Measurements from ENCODE around the gene PRKAR1A. TPM values are rescaled to one million over a fixed set of nuclear protein-coding genes. Genes with fewer than 3 reads are reported as not detected.
"Not testable (repeated sequence)": the region's sequence is repeated elsewhere in the genome, so short reads cannot be mapped to it uniquely, and the experiment has no call there.

Gene PRKAR1A
- total RNA-seq, 2 experiments from 2014 or later, result 200 to 203 TPM

DNA sequence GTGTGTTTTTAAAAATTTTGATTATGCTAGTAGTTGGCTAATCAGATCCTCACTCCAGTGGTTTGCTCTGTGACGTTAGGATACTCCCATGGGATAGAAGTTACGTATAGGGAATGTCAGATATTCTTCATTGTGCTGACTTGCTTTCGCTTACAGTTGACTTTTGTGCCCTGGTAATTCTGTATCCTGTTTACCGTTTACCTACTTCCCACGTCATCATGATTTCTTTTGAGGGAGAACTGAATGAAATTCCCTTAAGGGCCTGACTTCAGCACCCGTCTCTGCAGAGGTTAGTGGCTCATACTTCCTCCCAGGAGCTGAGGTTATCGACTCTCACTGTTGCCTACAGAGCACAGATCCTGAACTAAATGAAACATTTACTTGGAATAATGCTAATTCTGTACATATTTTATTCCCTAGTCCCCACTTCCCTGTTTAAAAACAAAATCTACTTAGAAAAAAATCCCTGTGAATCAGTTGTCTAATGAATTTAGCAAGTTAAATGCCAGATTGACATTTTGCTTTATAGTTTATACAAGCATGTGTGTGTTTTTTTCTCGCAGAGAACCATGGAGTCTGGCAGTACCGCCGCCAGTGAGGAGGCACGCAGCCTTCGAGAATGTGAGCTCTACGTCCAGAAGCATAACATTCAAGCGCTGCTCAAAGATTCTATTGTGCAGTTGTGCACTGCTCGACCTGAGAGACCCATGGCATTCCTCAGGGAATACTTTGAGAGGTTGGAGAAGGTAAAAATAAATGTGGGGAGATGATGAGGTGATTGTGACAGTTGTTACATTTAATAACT lies 2.8 kb downstream of the PRKAR1A start:
- Mint-ChIP-seq H3K27me3 (no peaks in the 10 kb centered on the region), H3K27ac (no peak overlapping the region), H3K4me1 (peaks cover 49% of the 10 kb centered on the region), H3K9me3 (peaks cover 2% of the 10 kb centered on the region), H3K4me3 (peak overlapping the region; percentile 92), H3K36me3 (ENCODE audit: low read depth) (peaks cover 50% of the 10 kb centered on the region)
- no peak for DNase-seq
- ChIA-PET CTCF (interaction anchor here (1.5 kb wide), 1 partner anchor 10 kb away, joined by 3 read pairs; no protein-coding TSS in a partner anchor), POLR2A (no interaction called here)

DNA sequence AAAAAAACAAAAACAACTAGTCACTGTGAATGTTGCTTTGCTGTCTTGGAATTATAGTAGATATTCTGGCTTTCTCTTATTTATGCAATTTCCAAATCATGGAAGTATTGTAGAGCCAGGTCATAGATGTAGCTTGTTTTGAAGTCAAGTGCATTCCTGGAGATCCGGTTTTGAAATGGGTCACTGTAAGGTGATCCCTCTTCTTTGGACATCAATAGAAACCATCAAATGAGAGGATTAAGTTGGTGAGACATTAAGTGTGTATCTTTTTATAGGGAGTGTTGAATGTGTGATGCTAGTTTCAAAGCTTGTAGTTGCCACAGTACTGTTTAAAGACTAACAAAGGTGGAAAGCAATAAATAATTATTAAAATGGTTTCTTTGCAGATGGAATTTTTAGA lies 4.5 kb downstream of the PRKAR1A start:
- CTCF ChIA-PET, result interaction anchor here (0.5 kb wide), 1 partner anchor 692 kb away, joined by 3 read pairs; no protein-coding TSS in a partner anchor
- Mint-ChIP-seq H3K27me3 (no peaks in the 10 kb centered on the region), H3K9me3 (peaks cover 2% of the 10 kb centered on the region), H3K4me3 (no peak overlapping the region), H3K36me3 (ENCODE audit: low read depth) (peaks cover 51% of the 10 kb centered on the region), H3K4me1 (peaks cover 36% of the 10 kb centered on the region), H3K27ac (no peak overlapping the region)
- DNase-seq, result no peak
- POLR2A ChIA-PET, result no interaction called here

DNA sequence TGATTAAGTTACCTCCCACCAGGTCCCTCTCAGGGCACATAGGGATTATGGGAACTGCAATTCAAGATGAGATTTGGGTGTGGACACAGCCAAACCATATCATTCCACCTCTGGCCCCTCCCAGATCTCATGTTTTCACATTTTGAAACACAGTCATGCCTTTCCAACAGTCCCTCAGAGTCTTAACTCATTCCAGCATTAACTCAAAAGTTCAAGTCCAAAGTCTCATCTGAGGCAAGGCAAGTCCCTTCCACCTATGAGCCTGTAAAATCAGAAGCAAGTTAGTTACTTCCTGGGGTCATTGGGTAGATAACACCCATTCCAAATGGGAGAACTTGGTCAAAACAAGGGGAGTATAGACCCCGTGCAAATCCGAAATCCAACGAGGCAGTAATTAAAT lies 5.4 kb downstream of the PRKAR1A start:
- CTCF ChIA-PET, H3K9me3 Mint-ChIP-seq, H3K27me3 Mint-ChIP-seq, H3K4me3 Mint-ChIP-seq, H3K27ac Mint-ChIP-seq, POLR2A ChIA-PET, DNase-seq: not testable (repeated sequence)
- Mint-ChIP-seq H3K4me1 (peaks cover 35% of the 10 kb centered on the region), H3K36me3 (ENCODE audit: low read depth) (peaks cover 58% of the 10 kb centered on the region)

DNA sequence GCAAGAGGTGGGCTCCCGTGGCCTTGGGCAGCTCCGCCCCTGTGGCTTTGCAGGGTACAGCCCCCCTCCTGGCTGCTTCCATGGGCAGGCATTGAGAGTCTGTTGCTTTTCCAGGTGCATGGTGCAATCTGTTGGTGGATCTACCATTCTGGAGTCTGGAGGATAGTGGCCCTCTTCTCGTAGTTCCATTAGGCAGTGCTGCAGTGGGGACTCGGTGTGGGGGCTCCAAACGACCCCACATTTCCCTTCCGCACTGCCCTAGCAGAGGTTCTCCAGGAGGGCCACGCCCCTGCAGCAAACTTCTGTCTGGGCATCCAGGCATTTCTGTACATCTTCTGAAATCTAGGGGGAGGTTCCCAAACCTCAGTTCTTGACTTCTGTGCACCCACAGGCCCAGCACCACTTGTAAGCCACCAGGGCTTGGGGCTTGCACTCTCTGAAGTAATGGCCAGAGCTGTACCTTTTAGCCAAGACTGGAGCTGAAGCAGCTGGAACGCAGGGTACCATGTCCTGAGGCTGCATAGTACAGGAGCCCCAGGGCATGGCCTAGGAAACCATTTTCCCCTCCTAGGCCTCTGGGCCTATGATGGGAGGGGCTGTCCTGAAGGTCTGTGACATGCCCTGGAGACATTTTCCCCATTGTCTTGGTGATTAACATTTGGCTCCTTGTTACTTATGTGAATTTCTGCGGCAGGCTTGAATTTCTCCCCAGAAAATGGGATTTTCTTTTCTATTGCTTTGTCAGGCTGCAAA lies 6.0 kb downstream of the PRKAR1A start:
- CTCF ChIA-PET, result no interaction called here
- POLR2A ChIA-PET, result no interaction called here
- Mint-ChIP-seq H3K27me3 (no peaks in the 10 kb centered on the region), H3K27ac (no peak overlapping the region), H3K9me3 (peaks cover 2% of the 10 kb centered on the region), H3K4me3 (no peak overlapping the region), H3K36me3 (ENCODE audit: low read depth) (peaks cover 59% of the 10 kb centered on the region), H3K4me1 (peaks cover 35% of the 10 kb centered on the region)
- no peak for DNase-seq

DNA sequence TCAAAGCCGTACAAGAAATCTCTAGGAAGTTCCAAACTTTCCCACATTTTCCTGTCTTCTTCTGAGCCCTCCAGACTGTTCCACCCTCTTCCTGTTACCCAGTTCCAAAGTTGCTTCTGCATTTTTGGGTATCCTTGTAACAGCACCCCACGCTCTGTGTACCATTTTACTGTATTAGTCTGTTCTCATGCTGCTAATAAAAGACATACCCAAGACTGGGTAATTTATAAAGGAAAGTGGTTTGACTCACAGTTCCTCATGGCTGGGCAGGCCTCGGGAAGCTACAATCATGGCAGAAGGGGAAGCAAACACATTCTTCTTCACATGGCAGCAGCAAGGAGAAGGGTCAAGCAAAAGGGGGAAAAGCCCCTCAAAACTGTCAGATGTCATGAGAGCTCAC lies 6.8 kb downstream of the PRKAR1A start:
- Mint-ChIP-seq H3K4me1 (peaks cover 27% of the 10 kb centered on the region), H3K36me3 (ENCODE audit: low read depth) (peaks cover 67% of the 10 kb centered on the region)
- H3K9me3 Mint-ChIP-seq, POLR2A ChIA-PET, H3K4me3 Mint-ChIP-seq, H3K27ac Mint-ChIP-seq, DNase-seq, H3K27me3 Mint-ChIP-seq, CTCF ChIA-PET: not testable (repeated sequence)

DNA sequence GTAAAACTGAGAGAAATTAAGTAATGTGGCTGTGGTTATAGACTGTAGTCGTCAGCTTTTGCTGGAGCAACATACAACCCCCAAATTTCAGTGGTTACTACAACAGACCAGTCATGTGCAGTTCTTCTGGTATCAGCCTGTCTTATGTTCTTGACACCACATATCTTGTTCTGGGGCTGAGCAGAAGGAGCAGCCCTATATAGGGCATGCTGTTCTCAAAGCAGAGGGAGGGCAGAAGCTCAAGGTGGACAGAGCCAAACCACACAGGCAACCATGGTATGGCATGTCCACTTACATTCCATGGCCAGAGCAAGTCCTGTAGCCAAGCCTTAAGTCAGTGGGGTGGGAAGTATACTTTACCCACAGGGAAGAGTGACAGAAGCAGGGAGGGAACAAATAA lies 7.7 kb downstream of the PRKAR1A start:
- H3K9me3 Mint-ChIP-seq, result peaks cover 2% of the 10 kb centered on the region
- no peaks in the 10 kb centered on the region for H3K27me3 Mint-ChIP-seq
- ChIA-PET CTCF (no interaction called here), POLR2A (no interaction called here)
- no peak for DNase-seq
- no peak overlapping the region for H3K27ac Mint-ChIP-seq
- H3K4me3 Mint-ChIP-seq, result no peak overlapping the region
- peaks cover 70% of the 10 kb centered on the region for H3K36me3 Mint-ChIP-seq (ENCODE audit: low read depth)
- H3K4me1 Mint-ChIP-seq, result peaks cover 18% of the 10 kb centered on the region

DNA sequence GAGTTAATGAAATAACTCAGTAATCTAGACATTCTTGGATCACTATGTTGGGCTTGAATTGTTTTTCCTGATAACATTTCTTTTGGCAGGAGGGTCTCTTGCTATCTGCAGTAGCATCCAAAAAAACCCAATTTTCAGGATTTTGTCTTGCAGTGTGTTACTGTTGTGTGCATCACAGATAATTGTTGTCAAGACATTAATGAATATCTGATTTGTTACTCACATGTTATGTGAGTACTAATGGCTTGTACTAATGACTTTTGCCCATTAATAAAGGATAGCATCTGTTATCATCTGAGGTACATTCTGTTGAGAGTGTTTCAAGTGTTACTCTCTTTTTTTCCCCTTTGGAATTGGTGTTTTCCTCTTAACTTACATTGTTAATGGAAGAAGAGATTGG lies 10.0 kb downstream of the PRKAR1A start:
- ChIA-PET CTCF (no interaction called here), POLR2A (no interaction called here)
- Mint-ChIP-seq H3K27ac (no peak overlapping the region), H3K36me3 (ENCODE audit: low read depth) (peaks cover 69% of the 10 kb centered on the region), H3K4me3 (no peak overlapping the region), H3K9me3 (peaks cover 2% of the 10 kb centered on the region), H3K4me1 (peaks cover 8% of the 10 kb centered on the region), H3K27me3 (no peaks in the 10 kb centered on the region)
- no peak for DNase-seq

DNA sequence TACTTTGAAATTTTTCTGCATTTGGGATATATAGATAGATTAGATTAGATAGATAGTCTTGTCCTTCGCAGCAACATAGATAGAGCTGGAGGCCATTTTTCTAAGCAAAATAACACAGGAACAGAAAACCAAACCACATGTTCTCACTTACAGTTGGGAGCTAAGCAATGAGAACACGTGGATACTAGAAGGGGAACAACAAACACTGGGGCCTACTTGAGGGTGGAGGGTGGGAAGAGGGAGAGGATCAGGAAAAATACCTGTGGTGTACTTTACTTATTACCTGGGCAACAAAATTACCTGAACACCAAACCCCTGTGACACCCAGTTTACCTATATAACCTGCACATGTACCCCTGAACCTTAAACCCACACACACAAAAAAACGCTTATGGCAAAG lies 14.3 kb downstream of the PRKAR1A start:
- Mint-ChIP-seq H3K27ac (no peak overlapping the region), H3K4me1 (peaks cover 4% of the 10 kb centered on the region), H3K9me3 (no peaks in the 10 kb centered on the region), H3K36me3 (ENCODE audit: low read depth) (peaks cover 81% of the 10 kb centered on the region), H3K27me3 (no peaks in the 10 kb centered on the region), H3K4me3 (no peak overlapping the region)
- DNase-seq, result no peak
- ChIA-PET POLR2A (no interaction called here), CTCF (no interaction called here)

DNA sequence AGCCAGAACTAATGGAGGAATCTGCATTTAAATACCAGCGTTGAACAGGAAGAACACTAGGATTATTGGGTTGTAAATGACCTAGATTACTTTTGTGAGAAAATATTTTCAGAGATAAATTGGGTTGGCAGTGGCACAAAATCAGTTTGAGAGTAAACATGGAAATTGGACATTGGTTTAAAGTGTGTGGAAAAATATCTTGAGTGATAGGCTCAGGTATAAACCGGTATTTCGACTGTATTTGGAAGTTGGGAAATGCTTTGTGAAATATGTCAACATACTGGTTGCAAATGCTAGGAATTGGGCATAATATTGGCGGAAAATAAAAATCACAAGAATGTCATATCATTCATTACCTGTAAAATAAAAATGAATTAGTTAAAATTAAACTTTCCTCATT lies 15.1 kb downstream of the PRKAR1A start:
- no peak for DNase-seq
- H3K9me3 Mint-ChIP-seq, result no peaks in the 10 kb centered on the region
- H3K36me3 Mint-ChIP-seq (ENCODE audit: low read depth), result peaks cover 77% of the 10 kb centered on the region
- H3K27me3 Mint-ChIP-seq, result no peaks in the 10 kb centered on the region
- no peak overlapping the region for H3K27ac Mint-ChIP-seq
- peaks cover 3% of the 10 kb centered on the region for H3K4me1 Mint-ChIP-seq
- ChIA-PET CTCF (no interaction called here), POLR2A (no interaction called here)
- no peak overlapping the region for H3K4me3 Mint-ChIP-seq

DNA sequence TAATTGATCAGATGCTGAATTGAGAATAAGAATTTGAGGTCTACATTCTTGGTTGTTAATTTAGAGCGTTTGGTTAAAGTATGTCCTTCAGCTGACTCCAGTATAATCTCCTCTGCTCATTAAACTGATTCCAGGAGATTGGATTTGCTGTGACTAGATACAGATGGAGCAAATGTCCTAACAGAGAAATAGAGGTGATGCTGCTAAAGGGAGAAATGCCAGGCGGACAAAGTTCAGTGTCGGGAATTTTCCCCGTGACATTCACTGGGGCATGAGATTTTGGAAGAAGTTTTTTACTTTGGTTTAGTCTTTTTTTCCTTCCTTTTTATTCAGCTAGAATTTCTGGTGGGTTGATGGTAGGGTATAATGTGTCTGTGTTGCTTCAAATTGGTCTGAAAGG lies 19.0 kb downstream of the PRKAR1A start:
- Mint-ChIP-seq H3K9me3 (no peaks in the 10 kb centered on the region), H3K27ac (no peak overlapping the region), H3K4me1 (peaks cover 3% of the 10 kb centered on the region), H3K36me3 (ENCODE audit: low read depth) (peaks cover 70% of the 10 kb centered on the region), H3K4me3 (no peak overlapping the region), H3K27me3 (no peaks in the 10 kb centered on the region)
- CTCF ChIA-PET, result no interaction called here
- POLR2A ChIA-PET, result no interaction called here
- DNase-seq, result no peak

DNA sequence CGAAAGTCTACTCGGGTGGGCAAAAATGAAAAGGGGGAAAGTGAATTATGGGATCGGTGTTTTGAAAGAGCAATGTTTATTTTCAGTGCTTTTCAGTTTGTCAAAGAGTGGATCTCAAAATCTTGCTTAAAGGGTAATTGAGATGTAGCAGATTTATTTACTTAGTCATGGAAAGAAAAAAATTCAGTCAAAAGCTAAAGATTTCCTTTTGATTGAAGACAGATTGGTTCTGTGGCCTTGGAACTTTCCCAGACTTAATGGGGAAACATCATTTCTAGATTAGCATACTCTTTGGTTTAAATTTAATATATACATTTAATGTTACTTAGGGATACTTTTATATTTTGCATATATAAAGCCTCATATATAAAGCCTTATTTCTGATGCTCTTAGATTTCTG lies 20.6 kb downstream of the PRKAR1A start:
- CTCF ChIA-PET, result no interaction called here
- DNase-seq, result no peak
- Mint-ChIP-seq H3K4me1 (peaks cover 3% of the 10 kb centered on the region), H3K27ac (no peak overlapping the region), H3K36me3 (ENCODE audit: low read depth) (peaks cover 56% of the 10 kb centered on the region), H3K4me3 (no peak overlapping the region), H3K9me3 (no peaks in the 10 kb centered on the region), H3K27me3 (no peaks in the 10 kb centered on the region)
- POLR2A ChIA-PET, result no interaction called here

DNA sequence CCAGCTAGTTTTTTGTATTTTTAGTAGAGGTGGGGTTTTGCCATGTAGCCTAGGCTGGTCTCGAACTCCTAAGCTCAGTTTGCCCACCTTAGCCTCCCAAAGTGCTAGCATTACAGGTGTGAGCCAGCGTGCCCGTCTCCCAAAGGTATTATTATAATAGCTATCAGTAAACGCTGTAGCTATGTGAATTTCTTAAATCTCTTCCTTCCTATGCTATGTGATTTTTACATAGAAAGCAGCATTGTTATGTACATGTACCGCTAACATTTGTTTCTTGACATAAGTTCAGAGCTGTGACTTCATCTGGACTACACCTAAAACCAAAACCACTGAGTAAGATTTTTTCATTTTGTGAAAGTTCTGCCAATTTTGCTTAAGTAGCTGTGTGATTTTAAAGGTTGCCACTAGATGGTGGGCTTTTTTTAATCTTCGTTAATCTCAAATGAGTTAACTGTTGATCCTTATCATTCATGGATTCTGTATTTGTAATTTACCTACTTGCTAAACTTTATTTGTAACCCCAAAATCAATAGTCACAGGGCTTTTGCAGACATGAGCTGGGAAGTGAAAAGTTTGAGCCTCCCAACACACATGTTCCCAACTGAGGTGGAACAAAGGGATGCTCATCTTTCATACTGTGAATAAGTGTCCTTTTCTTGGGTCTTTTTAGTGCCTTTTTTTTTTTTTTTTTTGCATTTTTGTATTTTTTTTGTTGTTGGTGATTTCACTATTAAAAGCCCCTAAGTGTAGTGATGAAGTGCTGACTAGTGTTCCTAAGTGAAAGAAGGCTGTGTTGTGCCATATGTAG lies 21.9 kb downstream of the PRKAR1A start:
- no peak overlapping the region for H3K4me3 Mint-ChIP-seq
- CTCF ChIA-PET, result no interaction called here
- peaks cover 3% of the 10 kb centered on the region for H3K4me1 Mint-ChIP-seq
- POLR2A ChIA-PET, result interaction anchor here (0.6 kb wide), 1 partner anchor 652 kb away, joined by 6 read pairs; no protein-coding TSS in a partner anchor
- H3K9me3 Mint-ChIP-seq, result no peaks in the 10 kb centered on the region
- no peak for DNase-seq
- no peak overlapping the region for H3K27ac Mint-ChIP-seq
- peaks cover 47% of the 10 kb centered on the region for H3K36me3 Mint-ChIP-seq (ENCODE audit: low read depth)
- H3K27me3 Mint-ChIP-seq, result no peaks in the 10 kb centered on the region

DNA sequence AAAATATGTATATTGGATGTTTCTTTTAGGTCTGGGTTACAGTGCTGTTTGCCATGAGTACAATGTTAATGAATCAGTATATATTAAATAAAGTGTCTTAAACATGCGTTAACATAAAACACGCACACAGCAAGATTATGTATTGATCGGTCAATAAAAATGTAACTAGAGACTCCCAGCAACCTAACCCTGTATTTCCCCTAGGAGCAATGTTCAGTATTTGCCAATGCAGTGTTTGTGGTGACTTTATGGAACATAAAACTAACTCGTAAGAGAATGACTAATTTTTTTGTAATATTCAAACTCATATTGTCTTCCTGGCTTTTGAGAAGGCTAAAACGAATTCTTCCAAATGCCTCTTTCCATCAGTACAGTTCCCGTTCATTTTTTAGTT lies 22.5 kb downstream of the PRKAR1A start:
- ChIA-PET CTCF (no interaction called here), POLR2A (interaction anchor here (0.6 kb wide), 1 partner anchor 653 kb away, joined by 6 read pairs; no protein-coding TSS in a partner anchor)
- H3K4me3 Mint-ChIP-seq, result no peak overlapping the region

More for the DNA sequence above, 22.5 kb downstream of the PRKAR1A start:
- no peak for DNase-seq
- no peaks in the 10 kb centered on the region for H3K27me3 Mint-ChIP-seq
- H3K9me3 Mint-ChIP-seq, result no peaks in the 10 kb centered on the region
- H3K4me1 Mint-ChIP-seq, result peaks cover 3% of the 10 kb centered on the region
- H3K27ac Mint-ChIP-seq, result no peak overlapping the region
- H3K36me3 Mint-ChIP-seq (ENCODE audit: low read depth), result peaks cover 42% of the 10 kb centered on the region
